Vagina (tissue), 2 donors: ENCODE measurements around the gene UAP1. TPM values are rescaled to one million over a fixed set of nuclear protein-coding genes. Genes with fewer than 3 reads are reported as not detected.
A peak's percentile ranks its signal among the peaks of the same experiment; 100 is the strongest.

ENCODE experiments used
- DNase-seq, 2 donors: peaks; one replicate each; pipeline ENCODE4 v3.0.0-alpha.2; 2017; ENCODE audit errors: extremely low spot score in 2 of 2
- H3K27ac ChIP-seq: fragments of 200-600 bp; sonication (generic); one replicate; pipeline ENCODE4 v1.5.1; 2019
- H3K27me3 ChIP-seq: fragments of 200-600 bp; sonication (generic); one replicate; pipeline ENCODE4 v1.5.1; 2019
- H3K36me3 ChIP-seq, 2 donors: fragments of 200-600 bp; sonication (generic); one replicate each; pipeline ENCODE4 v1.5.1; 2017 to 2019
- H3K4me1 ChIP-seq: fragments of 200-600 bp; sonication (generic); one replicate; pipeline ENCODE4 v1.5.1; 2019
- H3K4me3 ChIP-seq, 2 donors: fragments of 200-600 bp; sonication (generic); 1 replicate in 1 of 2; 2 replicates in 1 of 2; pipeline ENCODE4 v1.5.1; 2016 to 2019
- H3K9me3 ChIP-seq: fragments of 200-600 bp; sonication (generic); one replicate; pipeline ENCODE4 v1.5.1; 2019
- CTCF ChIP-seq, 3 experiments: fragments of 450-650 bp in 2 of 3; fragments of 200-600 bp in 1 of 3; sonication (generic) in 1 of 3; IDR thresholded peaks; one replicate each; pipeline ENCODE4 v1.5.1; 2017 to 2019; ENCODE audit warnings: antibody characterized with exemption in 3 of 3, mild to moderate bottlenecking in 2 of 3, moderate library complexity in 2 of 3
- POLR2A ChIP-seq, 2 donors: fragments of 450-650 bp; IDR thresholded peaks; one replicate each; pipeline ENCODE4 v1.6.1; 2017; ENCODE audit warnings: antibody characterized with exemption in 2 of 2, mild to moderate bottlenecking in 2 of 2, moderate library complexity in 2 of 2
- POLR2AphosphoS5 ChIP-seq, 2 donors: sonication (generic); formaldehyde crosslinking; IDR thresholded peaks; one replicate each; pipeline ENCODE4 v1.9.0; 2017; ENCODE audit warnings: antibody characterized with exemption in 2 of 2, mild to moderate bottlenecking in 2 of 2, low read depth in 1 of 2; ENCODE audit not compliant: insufficient read depth in 1 of 2
- intact Hi-C: fragments of 100-400 bp; cut with DNase I; formaldehyde crosslinking; loops from one replicate; pipeline ENCODE4 v1.15.1; 2023
- total RNA-seq: library from RNA; depleted of rRNA; stranded (reverse); fragments of >200 nt; gene quantifications from one replicate; pipeline ENCODE4 v1.2.3, GENCODE V29; 2016

Gene UAP1
- total RNA-seq, 1 donor from 2014 or later = 118 TPM

DNA sequence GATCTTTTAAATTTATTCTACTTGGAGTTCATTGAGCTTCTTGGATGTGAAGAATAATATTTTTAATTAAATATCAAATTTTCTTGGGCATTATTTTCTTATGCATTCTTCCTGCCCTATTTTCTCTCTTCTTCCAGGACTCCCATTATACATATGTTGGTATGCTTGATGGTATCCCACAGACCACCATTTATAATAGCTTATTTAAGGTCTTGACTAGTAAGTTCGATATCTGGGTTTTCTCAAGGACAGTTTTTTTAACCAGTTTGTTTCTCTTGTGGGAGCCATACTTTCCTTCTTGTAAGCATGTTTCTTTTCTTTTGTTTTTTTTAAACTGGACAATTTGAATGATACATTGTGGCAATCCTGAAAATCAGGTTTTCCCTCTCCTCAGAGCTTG, 55.3 kb downstream of the UAP1 start:
- DNase-seq = no peak
- Histone ChIP-seq H3K4me1 (no peaks in the 10 kb centered on the region), H3K27ac (no peak overlapping the region), H3K9me3 (peaks cover 5% of the 10 kb centered on the region), H3K36me3 (no peaks in the 10 kb centered on the region), H3K27me3 (no peaks in the 10 kb centered on the region), H3K4me3 (no peak overlapping the region)
- intact Hi-C loops = no loop called here
- TF ChIP-seq CTCF (IDR thresholded peaks at IDR 0.05) (no peak), POLR2AphosphoS5 (IDR thresholded peaks at IDR 0.05; ENCODE audit: insufficient read depth in 1 of 2, low read depth in 1 of 2) (no peak), POLR2A (IDR thresholded peaks at IDR 0.05) (no peak)

DNA sequence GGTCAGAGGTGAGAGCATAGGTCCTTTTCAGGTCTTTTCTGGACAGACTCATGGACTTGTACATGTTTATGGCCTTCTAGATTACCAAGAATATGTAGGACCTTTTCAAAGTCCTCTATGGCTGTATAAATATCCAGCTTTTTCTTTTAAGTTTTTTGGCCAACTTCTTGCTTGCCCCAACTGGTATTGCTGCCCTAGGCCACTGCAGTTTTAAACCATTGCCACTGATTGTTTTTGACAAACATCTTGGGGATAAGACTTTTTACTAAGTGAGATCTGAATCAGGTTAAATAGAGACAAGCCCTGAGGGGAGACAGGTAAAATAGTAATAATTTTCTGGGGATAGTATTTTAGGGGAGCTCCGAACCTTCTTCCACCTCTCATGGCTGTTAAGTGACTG, 56.0 kb downstream of the UAP1 start:
- no peak for DNase-seq
- TF ChIP-seq CTCF (IDR thresholded peaks at IDR 0.05) (no peak), POLR2A (IDR thresholded peaks at IDR 0.05) (no peak), POLR2AphosphoS5 (IDR thresholded peaks at IDR 0.05; ENCODE audit: insufficient read depth in 1 of 2, low read depth in 1 of 2) (no peak)
- peaks cover 5% of the 10 kb centered on the region for H3K9me3 ChIP-seq
- no peaks in the 10 kb centered on the region for H3K36me3 ChIP-seq
- intact Hi-C loops = no loop called here
- no peaks in the 10 kb centered on the region for H3K27me3 ChIP-seq
- H3K27ac ChIP-seq = no peak overlapping the region
- H3K4me1 ChIP-seq = no peaks in the 10 kb centered on the region
- no peak overlapping the region for H3K4me3 ChIP-seq

- intact Hi-C loops = no loop called here
- DNase-seq = no peak
- Histone ChIP-seq H3K27ac (no peak overlapping the region), H3K4me3 (no peak overlapping the region), H3K4me1 (no peaks in the 10 kb centered on the region), H3K27me3 (no peaks in the 10 kb centered on the region), H3K36me3 (no peaks in the 10 kb centered on the region), H3K9me3 (peaks cover 5% of the 10 kb centered on the region)
- TF ChIP-seq CTCF (IDR thresholded peaks at IDR 0.05) (no peak), POLR2AphosphoS5 (IDR thresholded peaks at IDR 0.05; ENCODE audit: insufficient read depth in 1 of 2, low read depth in 1 of 2) (no peak), POLR2A (IDR thresholded peaks at IDR 0.05) (no peak)
These were observed 57.6 kb downstream of the UAP1 start for GRCh38 chr1:162619076-162619475.

GRCh38 chr1:162621256-162621655, 59.7 kb downstream of the UAP1 start:
- Histone ChIP-seq H3K4me1 (no peaks in the 10 kb centered on the region), H3K4me3 (no peak overlapping the region), H3K27me3 (no peaks in the 10 kb centered on the region), H3K9me3 (peaks cover 5% of the 10 kb centered on the region), H3K36me3 (no peaks in the 10 kb centered on the region), H3K27ac (no peak overlapping the region)
- TF ChIP-seq POLR2A (IDR thresholded peaks at IDR 0.05) (no peak), CTCF (IDR thresholded peaks at IDR 0.05) (no peak), POLR2AphosphoS5 (IDR thresholded peaks at IDR 0.05; ENCODE audit: insufficient read depth in 1 of 2, low read depth in 1 of 2) (no peak)
- intact Hi-C loops = no loop called here
- no peak for DNase-seq

DNA sequence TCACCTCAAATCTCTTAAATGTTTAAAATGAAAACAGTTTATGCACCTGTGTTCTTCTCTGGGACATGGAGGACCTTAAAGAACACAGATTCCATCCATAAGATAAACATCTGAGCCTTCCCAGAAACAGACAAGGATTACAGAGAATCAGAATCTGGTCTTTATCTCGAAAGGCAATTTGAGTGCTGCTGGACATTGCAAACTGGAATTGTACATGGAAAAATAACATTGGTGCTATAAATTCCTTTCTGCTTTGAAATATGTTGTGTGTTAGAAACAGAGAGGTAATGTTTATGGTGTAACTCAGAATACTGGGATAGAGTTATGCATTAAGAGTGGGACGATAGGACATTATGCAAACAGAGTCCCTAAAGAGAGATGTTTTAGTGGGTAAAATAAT, 64.2 kb downstream of the UAP1 start:
- peak overlapping the region; percentile 53 for H3K27ac ChIP-seq

More for the DNA sequence above, 64.2 kb downstream of the UAP1 start:
- intact Hi-C loops = no loop called here
- Histone ChIP-seq H3K9me3 (no peaks in the 10 kb centered on the region), H3K4me1 (no peaks in the 10 kb centered on the region), H3K27me3 (no peaks in the 10 kb centered on the region), H3K36me3 (no peaks in the 10 kb centered on the region), H3K4me3 (no peak overlapping the region)
- TF ChIP-seq POLR2AphosphoS5 (IDR thresholded peaks at IDR 0.05; ENCODE audit: insufficient read depth in 1 of 2, low read depth in 1 of 2) (no peak), CTCF (IDR thresholded peaks at IDR 0.05) (no peak), POLR2A (IDR thresholded peaks at IDR 0.05) (no peak)
- DNase-seq = no peak
